GM23248 (cell line): Measurements from ENCODE around the gene NOVA2.

ENCODE experiments used
- EZH2 ChIP-seq: fragments of 200-600 bp; sonication (generic); IDR thresholded peaks from 2 replicates; pipeline ENCODE4 v1.6.1; 2018; ENCODE audit warnings: antibody characterized with exemption, mild to moderate bottlenecking; ENCODE audit not compliant: insufficient read depth, poor library complexity, severe bottlenecking
- EZH2phosphoT487 ChIP-seq: fragments of 200-600 bp; sonication (generic); IDR thresholded peaks from 2 replicates; pipeline ENCODE4 v1.6.1; 2018; ENCODE audit warnings: antibody characterized with exemption, moderate library complexity, mild to moderate bottlenecking, low read depth; ENCODE audit not compliant: insufficient read depth

GRCh38 chr19:45967246-45967645, 6.4 kb downstream of the NOVA2 start:
- TF ChIP-seq EZH2phosphoT487 (no peak), EZH2 (no peak)
